HG03135 (cell line): ENCODE results near the gene USP48.
"Not testable (repeated sequence)": the region's sequence is repeated elsewhere in the genome, so short reads cannot be mapped to it uniquely, and the experiment has no call there.

ENCODE experiments used
- ATAC-seq: cut with Tn5 transposase; IDR thresholded peaks from one replicate; pipeline ENCODE4 v1.9.1; 2021; ENCODE audit warnings: mild to moderate bottlenecking, moderate library complexity; ENCODE audit not compliant: unreplicated experiment

USP48 gene

DNA sequence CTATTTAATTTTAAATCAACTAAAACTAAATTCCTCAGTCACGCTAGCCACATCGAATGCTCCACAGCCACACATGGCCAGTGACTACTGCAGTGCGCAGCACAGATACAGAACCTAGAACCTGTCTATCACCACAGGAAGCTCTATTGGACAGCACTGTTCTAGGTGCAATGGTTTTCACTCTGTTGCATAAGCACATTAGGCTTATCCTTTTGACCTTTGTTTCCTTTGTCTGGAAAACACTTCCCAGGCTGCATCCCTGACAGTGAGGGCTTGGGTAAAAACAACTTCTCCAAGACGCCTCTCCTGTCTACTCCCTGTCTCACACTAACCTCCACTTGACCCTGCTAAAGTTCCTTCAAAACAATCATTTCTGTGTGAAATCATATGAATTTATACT is 80.2 kb downstream of the USP48 start:
- ATAC-seq = no peak

DNA sequence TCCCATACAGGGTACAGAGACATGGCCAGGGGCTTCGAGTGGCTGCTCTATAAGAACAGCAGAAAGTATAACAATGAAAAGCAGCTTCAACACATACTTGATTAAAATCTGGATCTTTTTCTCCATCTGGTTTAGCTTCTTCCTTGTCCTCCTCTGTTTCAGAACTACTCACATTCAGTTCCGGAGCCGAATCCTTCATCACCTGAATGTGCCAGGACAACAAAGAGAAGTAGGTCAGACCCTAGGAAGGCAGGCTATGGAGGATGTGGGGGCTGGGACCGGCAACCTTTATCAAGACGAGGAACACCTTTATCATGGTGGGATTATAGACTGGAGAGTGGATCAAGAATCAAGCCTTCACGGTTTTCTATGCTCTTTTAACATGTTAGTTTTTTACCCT is 81.5 kb downstream of the USP48 start:
- ATAC-seq = no peak

GRCh38 chr1:21700094-21700493 is 82.9 kb downstream of the USP48 start:
- ATAC-seq = no peak

DNA sequence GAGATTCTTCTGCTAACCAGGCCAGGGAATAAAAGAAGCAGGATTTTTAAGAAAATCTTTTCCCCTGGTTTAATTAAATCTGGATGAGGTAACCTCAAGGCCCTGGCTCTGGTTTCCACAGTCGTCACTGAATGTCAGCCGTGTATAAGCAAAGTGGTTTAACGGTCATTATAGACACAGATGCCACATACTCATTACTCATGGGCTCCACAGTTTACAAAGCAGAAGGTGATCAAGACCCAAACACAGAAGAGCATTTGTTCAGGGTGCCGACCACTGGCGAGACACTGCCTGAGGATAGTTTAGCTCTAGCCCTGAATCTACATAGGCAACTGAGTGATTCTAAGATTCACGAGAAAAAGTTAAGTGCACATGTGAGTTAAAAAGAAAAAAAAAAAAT is 86.0 kb downstream of the USP48 start:
- no peak for ATAC-seq

GRCh38 chr1:21693732-21694131 is 89.2 kb downstream of the USP48 start:
- no peak for ATAC-seq

GRCh38 chr1:21691739-21692138 is 91.2 kb downstream of the USP48 start:
- no peak for ATAC-seq

DNA sequence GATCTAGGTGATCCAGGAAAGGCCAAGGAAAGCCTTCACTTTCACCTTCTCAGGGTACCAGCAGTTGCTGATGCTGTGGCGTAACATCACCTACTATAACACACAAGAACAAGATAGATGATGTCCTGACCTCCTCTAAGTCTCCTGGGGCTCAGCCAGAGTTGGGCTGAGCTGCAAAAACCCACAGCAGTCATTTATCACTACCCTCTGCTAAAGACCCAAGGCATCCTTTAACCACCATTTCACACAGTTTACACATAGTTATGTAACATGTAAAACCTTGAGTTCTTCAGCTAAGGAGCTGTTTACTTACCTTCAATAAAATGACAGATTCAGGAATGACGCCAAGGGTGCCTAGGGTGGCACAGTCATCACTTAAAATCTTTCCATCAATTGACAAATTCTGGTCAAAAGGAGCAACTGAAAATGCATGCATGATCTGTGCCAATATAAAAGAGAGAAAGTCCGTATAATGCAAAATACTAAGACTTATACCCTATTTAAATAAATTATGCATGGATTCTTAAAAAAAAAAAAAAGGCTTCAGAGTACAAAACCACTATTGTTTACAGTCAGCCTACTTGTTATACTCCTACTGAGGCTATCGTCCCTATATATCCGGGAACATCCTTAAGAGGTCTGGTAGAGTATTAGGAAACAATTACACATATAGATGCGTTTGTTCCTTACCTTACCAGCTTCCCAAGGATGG is 93.1 kb downstream of the USP48 start:
- no peak for ATAC-seq

DNA sequence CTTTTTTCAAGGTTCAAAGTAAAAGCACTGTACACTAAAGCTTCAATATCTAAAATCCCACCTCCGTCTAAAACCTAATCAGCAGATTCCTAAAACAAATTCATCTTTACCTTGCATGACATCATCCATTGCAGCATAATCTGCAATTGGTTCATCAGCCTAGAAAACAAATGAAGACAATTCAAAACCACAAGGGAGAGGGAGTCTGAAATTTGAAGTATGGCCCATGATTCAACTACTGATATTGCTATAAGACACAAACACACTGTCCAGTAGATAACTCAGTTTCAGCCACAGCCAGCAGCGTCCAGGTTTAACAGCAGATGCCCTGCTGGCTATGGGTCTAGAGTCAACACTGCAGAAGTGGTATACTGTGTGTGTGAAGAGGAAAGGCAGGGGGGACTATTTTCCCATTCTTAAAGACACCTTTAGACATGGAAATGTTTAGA is 95.8 kb downstream of the USP48 start:
- ATAC-seq = no peak

GRCh38 chr1:21685946-21686678 is 96.8 kb downstream of the USP48 start:
- ATAC-seq = no peak

- ATAC-seq = no peak
These were observed 101.5 kb downstream of the USP48 start for GRCh38 chr1:21681426-21681825.

DNA sequence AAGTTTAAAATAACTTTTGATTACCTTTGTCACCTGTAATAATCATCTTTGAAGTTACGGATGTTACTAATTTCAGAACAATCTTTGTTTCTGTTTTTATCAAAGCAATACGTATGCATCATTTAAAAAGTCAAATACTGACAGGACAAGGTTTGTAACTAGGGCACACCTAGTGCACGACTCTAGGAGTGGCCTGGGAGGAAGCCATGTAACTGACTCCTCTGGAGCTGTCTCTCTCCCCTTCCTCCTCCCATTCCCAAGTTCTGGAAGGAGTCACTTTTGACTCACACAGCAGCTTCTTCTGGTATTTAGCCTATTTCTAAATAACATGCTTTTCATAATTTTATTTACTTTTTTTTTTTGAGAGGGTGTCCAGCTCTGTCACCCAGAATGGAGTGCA is 102.0 kb downstream of the USP48 start:
- ATAC-seq = no peak

DNA sequence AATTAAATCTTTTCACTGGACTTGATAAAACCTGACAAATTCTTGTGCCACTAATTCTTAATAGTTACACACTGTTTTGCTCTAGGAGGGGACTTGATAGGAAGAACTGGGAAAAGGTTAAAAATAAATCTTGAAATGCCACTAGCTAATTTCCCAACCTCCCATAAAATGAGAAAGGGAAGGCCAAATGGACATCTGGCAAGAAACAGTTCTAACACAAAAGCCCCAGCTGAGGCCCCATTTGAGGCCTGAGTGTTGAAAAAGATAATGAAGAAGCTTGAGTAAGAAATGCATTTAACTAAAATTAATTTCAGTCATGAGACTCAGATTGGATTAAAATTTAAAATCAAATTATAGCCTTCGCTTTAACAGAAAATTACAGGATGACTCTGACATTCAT is 102.6 kb downstream of the USP48 start:
- ATAC-seq = no peak

DNA sequence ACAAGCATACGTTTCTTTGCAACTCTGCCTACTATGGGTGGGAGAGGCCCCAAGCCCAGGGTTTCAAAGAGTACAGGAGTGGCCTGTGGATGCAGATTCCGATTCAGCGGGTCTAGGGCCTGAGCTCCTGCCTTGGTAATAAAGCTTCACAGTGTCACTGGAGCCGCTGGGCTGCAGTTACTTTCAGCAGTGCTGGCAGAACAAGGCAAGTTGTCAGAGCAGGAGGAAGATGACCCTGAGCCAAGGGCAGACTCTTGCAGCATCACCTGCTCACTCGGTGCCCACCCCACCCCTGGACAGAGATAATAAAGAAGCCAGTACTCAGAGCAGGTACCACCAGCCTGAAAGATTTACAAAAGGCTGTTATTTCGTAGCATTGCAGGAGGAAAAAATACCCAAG is 105.8 kb downstream of the USP48 start:
- no peak for ATAC-seq

DNA sequence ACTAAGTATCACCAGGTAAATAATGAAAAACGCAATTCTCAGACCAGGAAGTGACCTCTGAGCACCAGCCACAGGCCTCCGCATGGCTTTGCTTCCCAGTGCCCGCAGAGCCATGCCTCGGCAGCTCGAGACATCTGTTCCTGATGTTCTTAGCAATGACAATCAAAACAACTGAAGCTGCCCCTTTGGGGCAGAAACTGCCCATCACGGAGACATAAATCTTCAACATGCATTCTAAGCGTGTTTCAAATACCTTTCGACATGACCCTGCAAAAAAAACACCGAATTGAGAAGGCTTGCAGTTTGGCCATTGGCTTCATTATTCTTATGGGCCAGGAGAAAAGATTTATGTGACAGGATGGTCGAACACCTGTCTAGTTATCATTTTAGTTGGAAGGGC is 108.0 kb downstream of the USP48 start:
- ATAC-seq = no peak

GRCh38 chr1:21673853-21674252 is 109.1 kb downstream of the USP48 start:
- ATAC-seq = not testable (repeated sequence)

DNA sequence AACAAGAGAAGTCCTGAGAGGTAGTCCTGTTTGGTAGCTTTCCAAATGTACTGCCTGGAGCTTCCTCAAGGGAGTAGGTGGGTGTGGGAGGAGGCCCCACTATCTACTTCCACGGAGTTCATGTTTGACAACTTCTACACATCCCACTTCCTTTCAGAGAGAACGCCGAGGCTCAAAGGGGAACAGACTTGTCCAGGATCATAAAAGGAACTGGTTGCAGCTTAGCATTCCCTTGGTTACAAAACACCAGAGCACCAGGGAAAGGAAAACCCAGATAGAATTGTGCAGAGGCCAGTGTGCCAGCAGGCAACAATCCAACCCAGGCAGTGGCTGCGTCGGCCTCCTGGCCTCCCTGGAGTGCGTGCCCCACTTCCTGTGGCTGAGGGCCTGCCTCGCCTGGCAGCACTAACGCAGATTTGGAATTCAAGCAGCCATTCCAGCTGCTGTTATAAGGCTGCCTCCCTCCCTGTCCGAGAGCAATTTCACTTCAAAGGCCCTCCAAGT is 109.6 kb downstream of the USP48 start:
- ATAC-seq = no peak

- ATAC-seq = no peak
These were observed 110.3 kb downstream of the USP48 start for GRCh38 chr1:21672478-21673276.

- ATAC-seq = no peak
These were observed 111.0 kb downstream of the USP48 start for GRCh38 chr1:21671915-21672314.

- ATAC-seq = no peak
These were observed 111.7 kb downstream of the USP48 start for GRCh38 chr1:21670956-21671902.
